ENCODE data around the gene PERM1. TPM values are rescaled to one million over a fixed set of nuclear protein-coding genes. Genes with fewer than 3 reads are reported as not detected.

The PERM1 gene
- total and polyA plus RNA-seq, 2 of the 8 experiments (the other 6 are each of a cell fraction or from before 2014, with no cell fraction given) = not detected

DNA sequence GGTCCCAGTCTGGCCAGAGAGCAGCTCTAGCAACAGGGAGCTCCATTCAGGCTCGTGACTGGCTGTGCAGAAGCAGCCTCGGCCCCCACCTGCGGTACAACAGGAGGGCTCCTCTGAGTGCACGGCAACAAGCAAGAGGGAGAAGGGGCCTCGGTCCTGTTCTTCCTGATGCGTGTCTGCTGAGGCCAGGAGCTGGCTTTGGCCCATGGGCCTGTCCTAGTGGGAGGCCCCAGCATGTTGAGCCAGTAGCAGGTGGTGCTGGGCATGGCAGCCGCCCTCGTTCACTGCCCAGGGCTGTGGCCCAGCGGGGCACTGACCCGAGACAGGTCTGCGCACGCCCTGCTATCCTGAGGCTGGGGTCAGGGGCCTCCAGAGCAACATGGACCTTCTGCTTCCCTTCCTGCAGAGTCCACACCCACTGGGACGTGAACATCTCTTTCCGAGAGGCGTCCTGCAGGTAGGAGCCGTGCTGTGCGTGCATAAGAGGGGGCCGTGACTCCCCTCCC, 51.2 kb downstream of the PERM1 start:
- H2BK120ac ChIP-seq (replicated peaks; ENCODE audit: low read depth, low read length) = no peak overlapping the region
- H3K23me2 ChIP-seq (ENCODE audit: low read depth, low read length) = no peaks in the 10 kb centered on the region
- H3K9me3 ChIP-seq (ENCODE audit: insufficient read depth in 2 of 2, low read depth in 1 of 2, low read length in 1 of 2) = no peaks in the 10 kb centered on the region
- peaks cover 23% of the 10 kb centered on the region in 2 experiments for H4K20me1 ChIP-seq (replicated peaks in 1 of 2; ENCODE audit: control insufficient read depth in 1 of 2, insufficient read depth in 2 of 2, low read length in 2 of 2)
- H2BK15ac ChIP-seq (ENCODE audit: low read length) = no peak overlapping the region
- no peak overlapping the region for H4K8ac ChIP-seq (ENCODE audit: extremely low read depth, insufficient read depth, low read length)
- peaks cover 69 to 90% (median 87%) of the 10 kb centered on the region in 4 experiments for H3K27me3 ChIP-seq (replicated peaks in 1 of 4; ENCODE audit: control insufficient read depth in 3 of 4, extremely low read depth in 1 of 4, insufficient read depth in 3 of 4, low read length in 3 of 4)
- H2AFZ ChIP-seq (ENCODE audit: low read length) = no peak overlapping the region
- H2BK5ac ChIP-seq (ENCODE audit: low read depth, low read length) = no peak overlapping the region
- H4K5ac ChIP-seq (ENCODE audit: insufficient read length, low read depth, low read length) = no peak overlapping the region
- POLR2A ChIA-PET (ENCODE audit: partially characterized antibody) = interaction anchor here (0.6 to 4.0 kb wide), 3 partner anchors 10 to 106 kb away, joined by 3 to 28 read pairs (median 6); no protein-coding TSS in a partner anchor
- H3K4me3 ChIP-seq (ENCODE audit: extremely low read depth in 1 of 4, insufficient read depth in 2 of 4, low read depth in 3 of 4, low read length in 4 of 4) = no peak overlapping the region
- peaks cover 2 to 17% (median 11%) of the 10 kb centered on the region in 4 experiments for H3K4me1 ChIP-seq (replicated peaks in 1 of 4; ENCODE audit: control insufficient read depth in 3 of 4, insufficient read depth in 4 of 4, low read length in 3 of 4)
- no peak overlapping the region for H3K23ac ChIP-seq (ENCODE audit: insufficient read length)
- H2AK5ac ChIP-seq (ENCODE audit: low read depth, low read length) = no peak overlapping the region
- no peak overlapping the region for H2BK20ac ChIP-seq (ENCODE audit: low read length)
- H4K91ac ChIP-seq (replicated peaks; ENCODE audit: insufficient read length, low read length) = no peak overlapping the region
- no peak overlapping the region for H3K4me2 ChIP-seq (ENCODE audit: insufficient read depth in 1 of 2, low read depth in 2 of 2, low read length in 2 of 2)
- TF ChIP-seq JUND (IDR thresholded peaks at IDR 0.05; ENCODE audit: low read length) (no peak), GTF2F1 (IDR thresholded peaks at IDR 0.05; ENCODE audit: borderline replicate concordance, low read depth, low read length) (no peak), RNF2 (IDR thresholded peaks at IDR 0.05; ENCODE audit: borderline replicate concordance, low read depth, low read length, missing control alignments, poor library complexity, severe bottlenecking) (no peak)
- TF ChIP-seq, protein P1, sequence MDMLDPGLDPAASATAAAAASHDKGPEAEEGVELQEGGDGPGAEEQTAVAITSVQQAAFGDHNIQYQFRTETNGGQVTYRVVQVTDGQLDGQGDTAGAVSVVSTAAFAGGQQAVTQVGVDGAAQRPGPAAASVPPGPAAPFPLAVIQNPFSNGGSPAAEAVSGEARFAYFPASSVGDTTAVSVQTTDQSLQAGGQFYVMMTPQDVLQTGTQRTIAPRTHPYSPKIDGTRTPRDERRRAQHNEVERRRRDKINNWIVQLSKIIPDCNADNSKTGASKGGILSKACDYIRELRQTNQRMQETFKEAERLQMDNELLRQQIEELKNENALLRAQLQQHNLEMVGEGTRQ (IDR thresholded peaks at IDR 0.05; ENCODE audit: low read length) = no peak
- H3K79me2 ChIP-seq (ENCODE audit: control insufficient read depth in 1 of 2, insufficient read depth in 2 of 2, low read length in 2 of 2) = no peaks in the 10 kb centered on the region
- H3K14ac ChIP-seq (ENCODE audit: insufficient read length) = no peak overlapping the region
- H3K56ac ChIP-seq (replicated peaks; ENCODE audit: insufficient read length, low read depth, low read length) = no peak overlapping the region
- 0 out of 2 replicates have a peak overlapping the region, but pooled peaks have one; percentile 27 for H2BK12ac ChIP-seq (ENCODE audit: low read depth, low read length)
- CTCF ChIA-PET (ENCODE audit: partially characterized antibody) = interaction anchor here (0.6 to 4.6 kb wide), 10 partner anchors 10 to 133 kb away, joined by 3 to 45 read pairs (median 4); partner anchors contain the start of gene NOC2L
- 83% methylated on average over 6 of the region's 18 CpGs; no CpG with 5 or more reads in 1 of the 2 experiments for WGBS, 2 experiments (ENCODE audit: extremely low coverage in 1 of 2, insufficient coverage in 1 of 2, insufficient read length in 1 of 2, insufficient replicate concordance in 2 of 2, low coverage in 1 of 2, low lambda C conversion rate in 2 of 2, missing lambda C conversion rate in 1 of 2)
- H3K4ac ChIP-seq (replicated peaks; ENCODE audit: insufficient read length, low read depth, low read length) = no peak overlapping the region
- no peak overlapping the region for H3K9ac ChIP-seq (replicated peaks in 1 of 4; ENCODE audit: extremely low read depth in 1 of 4, low read depth in 3 of 4, low read length in 3 of 4)
- no peaks in the 10 kb centered on the region for H3K36me3 ChIP-seq (ENCODE audit: control insufficient read depth in 2 of 4, insufficient read depth in 4 of 4, low read length in 3 of 4)
- no peak overlapping the region for H3K18ac ChIP-seq (ENCODE audit: extremely low read depth, low read length)
- DNase-seq (ENCODE audit: low read depth in 1 of 2, low spot score in 2 of 2) = no peak
- FAIRE-seq = no peak
- no peak overlapping the region for H3K27ac ChIP-seq (ENCODE audit: low read depth, low read length)
- no peaks in the 10 kb centered on the region for H3K79me1 ChIP-seq (ENCODE audit: low read depth, low read length)
